ENCODE data around the gene RGS6. TPM values are rescaled to one million over a fixed set of nuclear protein-coding genes. Genes with fewer than 3 reads are reported as not detected.
A peak's percentile ranks its signal among the peaks of the same experiment; 100 is the strongest.

Gene RGS6
- total RNA-seq, 4 donors from 2014 or later, result 0.54 to 9.1 (median 3.3) TPM

- no peak for DNase-seq
- no peaks in the 10 kb centered on the region for H3K36me3 ChIP-seq
- no peaks in the 10 kb centered on the region for H3K9me3 ChIP-seq
- no peak overlapping the region for H3K4me3 ChIP-seq
- TF ChIP-seq CTCF (IDR thresholded peaks at IDR 0.05) (no peak), POLR2A (IDR thresholded peaks at IDR 0.05) (no peak)
- H3K27me3 ChIP-seq, result no peaks in the 10 kb centered on the region
- no peaks in the 10 kb centered on the region for H3K4me1 ChIP-seq
- H3K27ac ChIP-seq, result no peak overlapping the region
Observed at GRCh38 chr14:72583316-72584272, 651.4 kb downstream of the RGS6 start.

GRCh38 chr14:72588521-72588920 lies 656.3 kb downstream of the RGS6 start:
- Histone ChIP-seq H3K27ac (no peak overlapping the region), H3K4me1 (no peaks in the 10 kb centered on the region), H3K4me3 (no peak overlapping the region), H3K9me3 (no peaks in the 10 kb centered on the region), H3K27me3 (no peaks in the 10 kb centered on the region), H3K36me3 (no peaks in the 10 kb centered on the region)
- TF ChIP-seq CTCF (IDR thresholded peaks at IDR 0.05), result no peak
- no peak for TF ChIP-seq POLR2A (IDR thresholded peaks at IDR 0.05)
- DNase-seq, result no peak

- no peaks in the 10 kb centered on the region for H3K36me3 ChIP-seq
- H3K4me3 ChIP-seq, result no peak overlapping the region
- no peak overlapping the region for H3K27ac ChIP-seq
- TF ChIP-seq POLR2A (IDR thresholded peaks at IDR 0.05), result no peak
- TF ChIP-seq CTCF (IDR thresholded peaks at IDR 0.05), result no peak
- H3K9me3 ChIP-seq, result no peaks in the 10 kb centered on the region
- DNase-seq, result no peak
- no peaks in the 10 kb centered on the region for H3K27me3 ChIP-seq
- no peaks in the 10 kb centered on the region for H3K4me1 ChIP-seq
Observed at GRCh38 chr14:72589652-72590051, 657.4 kb downstream of the RGS6 start.

- Histone ChIP-seq H3K36me3 (no peaks in the 10 kb centered on the region), H3K4me1 (no peaks in the 10 kb centered on the region)
- TF ChIP-seq POLR2A (IDR thresholded peaks at IDR 0.05) (no peak), CTCF (IDR thresholded peaks at IDR 0.05) (no peak)
Observed at GRCh38 chr14:72590577-72590976, 658.3 kb downstream of the RGS6 start.

GRCh38 chr14:72591391-72591790 lies 659.2 kb downstream of the RGS6 start:
- TF ChIP-seq POLR2A (IDR thresholded peaks at IDR 0.05) (no peak), CTCF (IDR thresholded peaks at IDR 0.05) (no peak)
- no peaks in the 10 kb centered on the region for H3K9me3 ChIP-seq
- no peaks in the 10 kb centered on the region for H3K4me1 ChIP-seq
- DNase-seq, result no peak
- no peaks in the 10 kb centered on the region for H3K27me3 ChIP-seq
- no peaks in the 10 kb centered on the region for H3K36me3 ChIP-seq
- H3K4me3 ChIP-seq, result no peak overlapping the region
- no peak overlapping the region for H3K27ac ChIP-seq

More at GRCh38 chr14:72590577-72590976, 658.3 kb downstream of the RGS6 start:
- H3K9me3 ChIP-seq, result no peaks in the 10 kb centered on the region
- H3K27me3 ChIP-seq, result no peaks in the 10 kb centered on the region
- H3K27ac ChIP-seq, result no peak overlapping the region
- DNase-seq, result peak in 2 of 3 donors; percentile 66
- no peak overlapping the region for H3K4me3 ChIP-seq
